Testis (tissue), 3 donors: ENCODE measurements around the gene PPP1R14B. TPM values are rescaled to one million over a fixed set of nuclear protein-coding genes. Genes with fewer than 3 reads are reported as not detected.

Experiments
- DNase-seq: peaks from one replicate; pipeline ENCODE4 v3.0.0-alpha.2; 2019
- H3K27ac ChIP-seq, 2 donors: fragments of 200-600 bp; sonication (generic); one replicate each; pipeline ENCODE4 v1.5.1; 2019
- H3K27me3 ChIP-seq: fragments of 200-600 bp; sonication (generic); one replicate; pipeline ENCODE4 v1.5.1; 2019
- H3K36me3 ChIP-seq: fragments of 200-600 bp; sonication (generic); one replicate; pipeline ENCODE4 v1.5.1; 2017; ENCODE audit warnings: low read depth; ENCODE audit errors: missing control alignments
- H3K4me1 ChIP-seq: fragments of 200-600 bp; sonication (generic); one replicate; pipeline ENCODE4 v1.5.1; 2019
- H3K4me3 ChIP-seq, 2 donors: fragments of 200-600 bp; sonication (generic); one replicate each; pipeline ENCODE4 v1.5.1; 2017 to 2019
- H3K9me3 ChIP-seq: fragments of 200-600 bp; sonication (generic); one replicate; pipeline ENCODE4 v1.5.1; 2017
- CTCF ChIP-seq, 3 experiments: fragments of 450-650 bp in 2 of 3; fragments of 200-600 bp in 1 of 3; sonication (generic) in 1 of 3; IDR thresholded peaks; one replicate each; pipeline ENCODE4 v1.5.1; 2016 to 2019; ENCODE audit warnings: antibody characterized with exemption in 3 of 3, mild to moderate bottlenecking in 2 of 3, moderate library complexity in 1 of 3
- POLR2A ChIP-seq: fragments of 450-650 bp; IDR thresholded peaks from one replicate; pipeline ENCODE4 v1.6.1; 2017; ENCODE audit warnings: antibody characterized with exemption, mild to moderate bottlenecking, moderate library complexity
- WGBS, 2 donors: methylation state at CpG; one replicate each; pipeline ENCODE4 v1.1.5; 2018; 5-methylcytosine and 5-hydroxymethylcytosine counted together
- intact Hi-C: fragments of 100-400 bp; cut with DNase I; formaldehyde crosslinking; loops from one replicate; pipeline ENCODE4 v1.15.1; 2023; ENCODE audit warnings: low total_unique reads
- polyA plus RNA-seq: library from polyadenylated mRNA; stranded (reverse); fragments of 350-450 nt; fragmentation: Illumina TruSeq; extraction: RNeasy Lipid Tissue Mini Kit (QIAGEN cat#74804); gene quantifications from one replicate; pipeline ENCODE4 v1.2.3, GENCODE V29; 2014; ENCODE audit warnings: low read depth, low replicate concordance; ENCODE audit not compliant: insufficient read depth
- total RNA-seq, 2 donors: library from RNA; depleted of rRNA; stranded (reverse); fragments of >200 nt; gene quantifications; one replicate each; pipeline ENCODE4 v1.2.3, GENCODE V29; 2016

The PPP1R14B gene
- total and polyA plus RNA-seq, 3 donors from 2014 or later: 53.4 to 72.0 (median 67.3) TPM

GRCh38 chr11:64243236-64243854 is 3.4 kb downstream of the PPP1R14B start:
- TF ChIP-seq POLR2A (no peak), CTCF (IDR thresholded peaks at IDR 0.05) (no peak)
- intact Hi-C loops: no loop called here
- no peaks in the 10 kb centered on the region for H3K27me3 ChIP-seq
- H3K4me1 ChIP-seq: peaks cover 43% of the 10 kb centered on the region
- H3K36me3 ChIP-seq: no peaks in the 10 kb centered on the region
- no peak overlapping the region for H3K27ac ChIP-seq
- DNase-seq: no peak
- H3K9me3 ChIP-seq: no peaks in the 10 kb centered on the region
- WGBS, 2 donors: 86 to 90% methylated on average over 6 to 8 of the region's 8 CpGs
- no peak overlapping the region for H3K4me3 ChIP-seq

DNA sequence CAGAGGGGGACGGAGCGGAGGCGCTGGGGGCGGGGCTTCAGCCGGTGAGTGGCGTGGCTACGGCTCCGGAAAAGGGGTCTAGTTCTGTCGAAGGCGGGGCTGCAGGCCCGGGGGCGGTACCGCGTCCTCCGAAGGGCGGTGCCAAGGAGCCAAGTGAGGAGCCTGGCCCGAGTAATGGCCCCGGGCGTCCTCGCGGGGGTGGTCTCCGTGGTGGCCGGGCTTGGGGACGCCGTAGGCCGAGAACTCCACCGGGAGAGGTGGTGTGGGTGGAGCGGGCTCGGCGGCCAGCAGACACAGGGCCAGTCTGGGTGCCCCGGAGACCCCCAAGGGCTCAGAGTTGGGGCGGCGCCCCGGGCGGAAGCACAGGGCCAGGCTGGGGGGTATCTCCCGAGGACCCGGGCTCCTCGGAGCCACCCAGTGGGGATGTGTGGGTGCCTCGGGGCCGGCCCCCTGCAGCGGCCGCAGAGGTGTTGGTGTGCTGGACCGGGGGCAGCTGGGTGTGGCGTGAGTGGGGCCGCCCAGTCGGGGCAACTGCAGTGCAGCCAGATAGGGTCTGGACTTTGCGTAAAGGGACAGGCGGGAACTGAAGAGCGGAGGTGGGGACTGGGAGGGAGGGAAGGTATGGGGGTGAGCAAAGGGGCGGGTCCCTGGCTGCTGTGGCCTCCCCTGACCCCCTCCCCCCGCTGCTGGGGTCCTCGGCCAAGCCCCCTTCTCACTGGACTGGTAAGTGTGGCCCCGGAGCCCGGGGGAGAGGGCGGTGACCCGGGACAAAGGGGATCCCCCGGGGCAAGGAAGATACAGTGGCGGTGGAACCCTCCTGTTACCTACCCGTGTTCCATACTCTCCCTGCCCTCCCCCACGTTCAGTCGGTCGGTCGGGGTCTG is 5.0 kb downstream of the PPP1R14B start:
- no peak for TF ChIP-seq CTCF (IDR thresholded peaks at IDR 0.05)
- no peak for TF ChIP-seq POLR2A
- no peaks in the 10 kb centered on the region for H3K27me3 ChIP-seq
- WGBS, 2 donors: 1% methylated on average over 43 to 56 of the region's 63 CpGs
- peak overlapping the region; percentile 68 to 97 for H3K4me3 ChIP-seq
- H3K9me3 ChIP-seq: no peaks in the 10 kb centered on the region
- peaks cover 36% of the 10 kb centered on the region for H3K4me1 ChIP-seq
- intact Hi-C loops: no loop called here
- no peaks in the 10 kb centered on the region for H3K36me3 ChIP-seq
- peak overlapping the region; percentile 92 to 99 for H3K27ac ChIP-seq
- peak; percentile 99 for DNase-seq

- Histone ChIP-seq H3K4me3 (peak overlapping the region; percentile 68 to 97), H3K36me3 (no peaks in the 10 kb centered on the region), H3K4me1 (peaks cover 36% of the 10 kb centered on the region), H3K9me3 (no peaks in the 10 kb centered on the region), H3K27ac (peak overlapping the region; percentile 92 to 99), H3K27me3 (no peaks in the 10 kb centered on the region)
- 0 to 2% methylated on average over 21 to 24 of the region's 24 CpGs for WGBS, 2 donors
- TF ChIP-seq CTCF (IDR thresholded peaks at IDR 0.05) (no peak), POLR2A (no peak)
- intact Hi-C loops: no loop called here
- DNase-seq: no peak
These were observed 5.6 kb downstream of the PPP1R14B start for GRCh38 chr11:64241241-64241490.

GRCh38 chr11:64240435-64241240 is 6.1 kb downstream of the PPP1R14B start, which contains the start of gene FKBP2:
FKBP2 (plus strand) TSS chr11:64241095; CDS start chr11:64242388, 1,293 bp downstream.
- Histone ChIP-seq H3K36me3 (no peaks in the 10 kb centered on the region), H3K4me1 (peaks cover 34% of the 10 kb centered on the region), H3K27ac (peak within 1 kb of the TSS; percentile 92 to 99), H3K9me3 (no peaks in the 10 kb centered on the region), H3K4me3 (peak within 1 kb of the TSS; percentile 68 to 97), H3K27me3 (no peaks in the 10 kb centered on the region)
- intact Hi-C loops: no loop called here
- 1 to 3% methylated on average over 13 to 58 of the region's 58 CpGs for WGBS, 2 donors
- TF ChIP-seq POLR2A: no peak
- TF ChIP-seq CTCF (IDR thresholded peaks at IDR 0.05): no peak
- DNase-seq: peak; percentile 97
